TTC549 (cell line): ENCODE data around the gene CASP8.
A peak's percentile ranks its signal among the peaks of the same experiment; 100 is the strongest.

Source experiments
- FAIRE-seq: peaks from 2 replicates; lab custom pipeline; 2012; peaks lifted over from hg19 to GRCh38; lab: Jason Lieb, UNC

CASP8 gene

GRCh38 chr2:201242571-201243277, 17.6 kb upstream of the CASP8 start:
- FAIRE-seq = no peak

GRCh38 chr2:201244829-201245228, 15.5 kb upstream of the CASP8 start:
- FAIRE-seq = no peak

GRCh38 chr2:201246280-201246679, 14.1 kb upstream of the CASP8 start:
- FAIRE-seq = no peak

DNA sequence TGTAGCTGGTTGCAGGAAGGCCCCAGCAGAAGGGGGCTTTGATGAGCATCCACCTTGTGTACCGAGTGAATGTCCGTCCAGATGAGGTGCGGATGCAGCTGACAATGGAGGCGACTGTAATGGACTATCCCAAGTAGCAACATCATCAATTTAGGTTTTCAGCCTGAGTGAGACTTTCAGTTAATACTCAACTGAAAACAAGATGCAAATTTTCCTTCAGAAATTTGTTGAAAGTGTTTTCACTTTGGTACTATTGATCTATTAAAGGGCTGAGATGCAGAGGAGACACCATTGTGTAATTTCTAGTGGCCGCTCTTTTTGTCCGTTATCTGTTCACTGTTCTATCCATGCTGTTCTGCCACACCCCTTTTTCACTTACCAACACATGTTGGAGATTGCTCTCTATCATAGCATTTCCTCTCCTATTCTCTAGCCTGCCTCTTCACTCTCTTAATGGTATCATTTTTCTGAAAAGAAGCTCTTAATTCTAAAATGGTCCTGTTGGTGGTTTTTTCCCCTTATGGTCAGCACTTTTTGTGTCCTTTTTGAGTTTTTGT, 12.0 kb upstream of the CASP8 start:
- no peak for FAIRE-seq

GRCh38 chr2:201249889-201250288, 10.4 kb upstream of the CASP8 start:
- no peak for FAIRE-seq

DNA sequence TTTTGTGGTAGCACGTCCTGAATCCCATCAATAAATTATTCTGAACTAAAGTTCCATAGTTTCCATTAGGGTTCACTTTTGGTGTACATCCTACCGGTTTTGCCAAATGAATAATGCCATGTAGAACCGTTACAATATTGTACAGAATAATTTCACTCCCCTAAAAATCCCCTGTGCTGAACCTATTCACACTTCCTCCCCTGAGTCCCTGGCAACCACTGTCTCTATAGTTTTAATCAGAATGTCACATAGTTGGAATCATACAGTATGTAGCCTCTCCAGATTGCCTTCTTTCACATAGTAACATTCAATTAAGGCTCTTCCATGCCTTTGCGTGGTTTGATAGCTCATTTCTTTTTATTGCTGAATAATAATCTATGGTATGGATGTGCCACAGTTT, 9.6 kb upstream of the CASP8 start:
- no peak for FAIRE-seq

GRCh38 chr2:201254081-201254730, 6.1 kb upstream of the CASP8 start:
- no peak for FAIRE-seq

DNA sequence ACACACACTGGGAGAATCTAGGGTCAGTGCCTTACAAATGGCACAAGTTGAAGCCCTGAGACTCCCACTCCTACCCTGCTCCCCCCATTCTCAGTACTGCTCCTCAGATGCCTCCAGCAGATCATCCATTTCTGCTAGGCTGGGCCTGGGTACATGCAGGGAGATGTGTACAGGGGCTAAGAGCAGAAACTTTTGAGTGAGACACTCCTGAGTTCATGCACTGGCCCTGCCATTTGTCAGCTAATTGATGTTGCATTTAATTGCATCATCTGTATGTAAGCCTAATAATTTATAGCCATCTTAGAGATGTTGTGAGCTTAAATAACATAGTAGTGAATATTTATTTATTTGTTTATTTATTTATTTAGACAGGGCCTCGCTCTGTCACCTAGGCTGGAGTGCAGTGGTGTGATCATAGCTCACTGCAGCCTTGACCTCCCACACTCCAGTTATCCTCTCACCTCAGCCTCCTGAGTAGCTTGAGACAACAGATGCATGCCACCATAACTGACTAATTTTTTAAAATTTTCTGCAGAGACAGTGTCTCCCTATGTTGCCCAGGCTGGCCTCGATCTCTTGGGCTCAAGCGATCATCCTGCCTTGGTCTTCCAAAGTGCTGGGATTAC, 4.8 kb upstream of the CASP8 start:
- FAIRE-seq = no peak

GRCh38 chr2:201256082-201256481, 4.3 kb upstream of the CASP8 start:
- no peak for FAIRE-seq

DNA sequence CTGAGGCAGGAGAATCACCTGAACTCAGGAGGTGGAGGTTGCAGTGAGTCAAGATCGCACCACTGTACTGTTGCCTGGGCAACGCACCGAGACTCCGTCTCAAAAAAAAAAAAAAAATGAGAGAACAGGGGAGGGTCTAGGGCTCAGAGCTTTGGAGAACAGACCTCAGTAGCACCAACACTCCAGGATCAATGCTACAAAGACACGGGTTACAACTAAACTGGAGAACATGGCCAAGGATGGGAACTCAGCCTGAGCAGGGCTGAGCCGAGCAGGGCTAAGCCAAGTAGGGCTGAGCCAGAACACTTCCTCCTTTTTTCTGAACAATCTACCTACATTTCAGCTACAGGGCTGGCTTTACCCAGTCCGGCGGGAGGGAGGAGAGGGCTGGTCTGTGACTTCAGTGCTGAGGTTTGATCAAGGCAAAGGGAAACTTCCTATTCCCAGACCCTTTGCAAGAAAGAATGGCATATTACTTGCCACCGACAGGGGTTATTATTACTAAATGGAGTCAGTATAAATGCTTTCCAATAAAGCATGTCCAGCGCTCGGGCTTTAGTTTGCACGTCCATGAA, 2.9 kb upstream of the CASP8 start:
- no peak for FAIRE-seq

DNA sequence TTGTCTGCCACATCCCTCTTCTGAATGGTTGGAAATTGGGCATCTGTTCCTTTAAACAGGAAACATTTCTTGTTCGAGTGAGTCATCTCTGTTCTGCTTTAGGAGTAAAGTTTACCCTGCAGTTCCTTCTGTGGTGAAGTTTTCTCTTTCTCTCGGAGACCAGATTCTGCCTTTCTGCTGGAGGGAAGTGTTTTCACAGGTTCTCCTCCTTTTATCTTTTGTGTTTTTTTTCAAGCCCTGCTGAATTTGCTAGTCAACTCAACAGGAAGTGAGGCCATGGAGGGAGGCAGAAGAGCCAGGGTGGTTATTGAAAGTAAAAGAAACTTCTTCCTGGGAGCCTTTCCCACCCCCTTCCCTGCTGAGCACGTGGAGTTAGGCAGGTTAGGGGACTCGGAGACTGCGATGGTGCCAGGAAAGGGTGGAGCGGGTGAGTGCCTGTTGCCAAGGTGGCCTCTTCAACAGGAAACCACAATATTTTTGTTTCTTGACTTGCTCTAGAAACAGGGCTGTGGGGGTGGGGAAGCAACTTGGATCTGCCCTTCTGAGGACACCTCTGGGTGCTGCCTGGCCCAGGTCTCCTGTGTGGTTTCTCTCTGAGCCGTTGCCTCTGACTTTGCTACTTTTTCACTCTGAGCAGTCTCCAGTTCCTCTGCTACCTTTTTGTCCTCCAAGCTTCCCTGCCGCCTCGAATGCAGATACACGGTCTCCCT, 2.2 kb upstream of the CASP8 start:
- FAIRE-seq = peak; percentile 54

- no peak for FAIRE-seq
Observed at GRCh38 chr2:201258666-201259615, 1.4 kb upstream of the CASP8 start.

- FAIRE-seq = no peak
Observed at GRCh38 chr2:201261471-201261870, 1.1 kb downstream of the CASP8 start.

DNA sequence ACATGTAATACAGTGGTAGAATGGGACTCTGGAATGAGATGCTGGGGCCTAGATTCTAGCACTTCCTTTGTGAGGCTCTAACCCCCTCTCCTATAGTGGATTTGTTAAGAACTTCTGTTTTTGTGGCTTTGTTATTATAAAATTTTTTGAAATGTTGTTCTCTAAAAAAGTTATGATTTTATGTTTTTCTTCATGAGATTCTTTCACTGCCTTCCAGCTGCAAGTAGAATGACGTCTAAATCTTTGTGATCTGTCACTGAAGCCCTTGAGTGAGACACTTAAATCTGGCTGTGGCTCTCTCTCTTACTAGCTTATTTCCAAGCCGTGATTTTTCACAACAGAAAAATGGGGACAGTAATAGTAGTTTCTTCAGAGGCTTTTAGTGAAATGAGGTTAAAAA, 1.6 kb downstream of the CASP8 start:
- no peak for FAIRE-seq

GRCh38 chr2:201262718-201263117, 2.4 kb downstream of the CASP8 start:
- no peak for FAIRE-seq

DNA sequence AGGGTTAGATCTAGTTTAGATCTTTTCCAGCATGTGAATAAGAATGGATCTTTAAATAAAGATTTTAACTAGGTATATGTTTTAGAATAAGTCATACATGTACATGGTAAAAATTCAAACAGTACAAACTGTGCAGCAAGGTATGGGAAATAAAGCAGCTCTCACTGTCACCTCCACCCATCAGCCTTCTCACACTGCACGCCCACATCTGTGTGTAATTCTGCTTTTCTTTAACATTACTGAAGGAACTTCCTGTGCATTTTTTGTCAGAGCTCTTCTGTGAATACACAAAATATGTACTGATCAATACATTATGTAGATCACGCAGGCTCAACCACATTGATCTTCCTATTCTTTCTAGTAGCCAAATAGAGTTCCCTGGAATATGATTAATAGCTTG, 3.4 kb downstream of the CASP8 start:
- FAIRE-seq = no peak

GRCh38 chr2:201264472-201265173, 4.3 kb downstream of the CASP8 start:
- FAIRE-seq = no peak

GRCh38 chr2:201266629-201267028, 6.3 kb downstream of the CASP8 start:
- no peak for FAIRE-seq

DNA sequence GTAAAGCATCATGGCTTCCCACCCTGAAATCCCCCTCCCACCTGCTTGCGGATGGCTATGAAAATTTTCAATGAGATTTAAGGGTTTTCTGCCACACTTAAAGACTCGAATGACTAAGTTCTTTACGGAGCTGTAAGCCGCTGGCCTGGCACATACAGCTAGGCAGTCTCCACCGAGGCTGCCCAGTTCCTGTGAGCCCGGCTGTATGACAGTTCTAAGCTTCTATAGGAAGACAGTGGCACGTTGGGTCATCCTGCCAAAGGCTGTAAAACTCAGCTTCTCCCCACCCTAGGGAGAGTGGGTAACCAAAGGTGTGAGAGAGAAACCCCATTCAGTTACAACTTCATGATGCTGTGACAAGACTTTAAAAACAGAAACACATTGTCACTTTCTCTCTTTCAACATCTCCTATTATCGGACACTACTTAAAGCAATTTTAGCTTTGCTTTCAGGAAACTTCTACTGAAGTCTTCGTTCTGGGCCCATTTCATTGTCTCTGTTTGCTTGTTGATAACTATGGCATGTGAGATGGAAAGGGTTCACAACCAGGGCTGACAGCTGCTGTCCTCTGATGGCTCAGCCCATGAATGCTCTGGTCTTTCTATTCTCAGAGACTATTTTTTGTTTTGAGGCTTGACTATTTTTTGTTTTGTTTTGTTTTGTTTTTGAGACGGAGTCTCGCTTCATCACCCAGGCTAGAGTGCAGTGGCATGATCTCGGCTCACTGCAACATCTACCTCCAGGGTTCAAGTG, 7.1 kb downstream of the CASP8 start:
- FAIRE-seq = no peak

GRCh38 chr2:201269764-201270163, 9.4 kb downstream of the CASP8 start:
- FAIRE-seq = no peak
